H1 (cell line): ENCODE measurements around the gene TMEM128. TPM values are rescaled to one million over a fixed set of nuclear protein-coding genes. Genes with fewer than 3 reads are reported as not detected.

Experiments
- CTCF ChIA-PET: fragments of 300-600 bp; sonication (Branson Sonifier 250); formaldehyde crosslinking; loops from one replicate; lab custom pipeline; 2021; ENCODE audit not compliant: partially characterized antibody; lab: Charles Lee
- POLR2A ChIA-PET: fragments of 300-600 bp; sonication (Branson Sonifier 250); formaldehyde crosslinking; loops from one replicate; lab custom pipeline; 2021; ENCODE audit warnings: inconsistent platforms; ENCODE audit not compliant: partially characterized antibody; lab: Charles Lee
- DNase-seq, 2 experiments: peaks; one replicate each; pipeline versions ENCODE4 v3.0.0 to v3.0.0-alpha.2; 2010 to 2022; ENCODE audit warnings: low spot score in 2 of 2, low read depth in 1 of 2, mixed read lengths in 1 of 2
- FAIRE-seq: peaks from 2 replicates; lab custom pipeline; 2011; peaks lifted over from hg19 to GRCh38; lab: Jason Lieb, UNC
- H2AFZ ChIP-seq: 2 replicates; pipeline ENCODE4 v1.8.1; 2012; ENCODE audit warnings: low read length, inconsistent platforms
- H2AK5ac ChIP-seq: 2 replicates; pipeline ENCODE4 v1.6.1; 2013; ENCODE audit warnings: low read depth, low read length
- H2BK120ac ChIP-seq: replicated peaks from 2 replicates; pipeline ENCODE3; 2013; ENCODE audit warnings: low read depth, low read length, inconsistent platforms
- H2BK12ac ChIP-seq: 2 replicates; pipeline ENCODE4 v1.6.1; 2013; ENCODE audit warnings: low read depth, low read length
- H2BK15ac ChIP-seq: 2 replicates; pipeline ENCODE4 v1.6.1; 2013; ENCODE audit warnings: low read length
- H2BK20ac ChIP-seq: 2 replicates; pipeline ENCODE4 v1.6.1; 2013; ENCODE audit warnings: low read length
- H2BK5ac ChIP-seq: 2 replicates; pipeline ENCODE4 v1.6.1; 2013; ENCODE audit warnings: low read depth, low read length
- H3K14ac ChIP-seq: 2 replicates; pipeline ENCODE4 v1.6.1; 2013; ENCODE audit warnings: inconsistent platforms; ENCODE audit not compliant: insufficient read length
- H3K18ac ChIP-seq: 2 replicates; pipeline ENCODE4 v1.6.1; 2013; ENCODE audit warnings: low read length; ENCODE audit errors: extremely low read depth
- H3K23ac ChIP-seq: 2 replicates; pipeline ENCODE4 v1.6.1; 2013; ENCODE audit warnings: inconsistent platforms; ENCODE audit not compliant: insufficient read length
- H3K23me2 ChIP-seq: 2 replicates; pipeline ENCODE4 v1.6.1; 2013; ENCODE audit warnings: low read depth, low read length
- H3K27ac ChIP-seq: 2 replicates; pipeline ENCODE4 v1.6.1; 2011; ENCODE audit warnings: low read depth, low read length, inconsistent platforms
- H3K27me3 ChIP-seq, 4 experiments: replicated peaks in 1 of 4; 1 replicate in 1 of 4; 2 replicates in 3 of 4; pipeline versions ENCODE4 v1.6.1 to v1.8.1; 2011 to 2013; ENCODE audit warnings: low read length in 3 of 4, mild to moderate bottlenecking in 3 of 4, inconsistent platforms in 2 of 4, mixed read lengths in 2 of 4, moderate library complexity in 1 of 4; ENCODE audit not compliant: control insufficient read depth in 3 of 4, insufficient read depth in 3 of 4; ENCODE audit errors: extremely low read depth in 1 of 4
- H3K36me3 ChIP-seq, 4 experiments: 2 replicates each; pipeline versions ENCODE4 v1.6.1 to v1.8.1; 2011 to 2013; ENCODE audit warnings: mild to moderate bottlenecking in 4 of 4, low read length in 3 of 4, moderate library complexity in 2 of 4, control low read depth in 1 of 4, inconsistent platforms in 1 of 4; ENCODE audit not compliant: insufficient read depth in 4 of 4, control insufficient read depth in 2 of 4
- H3K4ac ChIP-seq: replicated peaks from 2 replicates; pipeline ENCODE3; 2013; ENCODE audit warnings: low read length, low read depth, mixed read lengths, inconsistent platforms; ENCODE audit not compliant: insufficient read length
- H3K4me1 ChIP-seq, 4 experiments: replicated peaks in 1 of 4; 1 replicate in 1 of 4; 2 replicates in 3 of 4; pipeline versions ENCODE4 v1.6.1 to v1.8.1; 2011 to 2013; ENCODE audit warnings: low read length in 3 of 4, inconsistent platforms in 2 of 4, mixed read lengths in 1 of 4; ENCODE audit not compliant: insufficient read depth in 4 of 4, control insufficient read depth in 3 of 4
- H3K4me2 ChIP-seq, 2 experiments: 2 replicates each; pipeline versions ENCODE4 v1.6.1 to v1.8.1; 2011 to 2013; ENCODE audit warnings: low read depth in 2 of 2, low read length in 2 of 2, control low read depth in 1 of 2, inconsistent platforms in 1 of 2, mild to moderate bottlenecking in 1 of 2; ENCODE audit not compliant: insufficient read depth in 1 of 2
- H3K4me3 ChIP-seq, 4 experiments: fragments of 200-600, 300-600 bp in 1 of 4; sonication (generic), shearing (Covaris generic), sonication (Bioruptor Twin) in 1 of 4; 2 replicates each; pipeline versions ENCODE4 v1.5.1 to v1.8.1; 2011 to 2016; ENCODE audit warnings: low read length in 4 of 4, low read depth in 3 of 4, control low read depth in 2 of 4, inconsistent platforms in 2 of 4, mild to moderate bottlenecking in 2 of 4, mixed read lengths in 1 of 4, moderate library complexity in 1 of 4; ENCODE audit not compliant: insufficient read depth in 2 of 4; ENCODE audit errors: extremely low read depth in 1 of 4
- H3K56ac ChIP-seq: replicated peaks from 2 replicates; pipeline ENCODE3; 2013; ENCODE audit warnings: low read depth, mild to moderate bottlenecking, mixed read lengths, low read length, inconsistent platforms; ENCODE audit not compliant: insufficient read length
- H3K79me1 ChIP-seq: 2 replicates; pipeline ENCODE4 v1.6.1; 2013; ENCODE audit warnings: low read depth, low read length, control low read depth
- H3K79me2 ChIP-seq, 2 experiments: 2 replicates each; pipeline versions ENCODE4 v1.6.1 to v1.8.1; 2012 to 2013; ENCODE audit warnings: low read length in 2 of 2, mild to moderate bottlenecking in 2 of 2, inconsistent platforms in 1 of 2; ENCODE audit not compliant: insufficient read depth in 2 of 2, control insufficient read depth in 1 of 2
- H3K9ac ChIP-seq, 4 experiments: replicated peaks in 1 of 4; 1 replicate in 1 of 4; 2 replicates in 3 of 4; pipeline versions ENCODE4 v1.6.1 to v1.8.1; 2011 to 2013; ENCODE audit warnings: low read depth in 3 of 4, low read length in 3 of 4, control low read depth in 2 of 4, mild to moderate bottlenecking in 2 of 4, moderate library complexity in 2 of 4, inconsistent platforms in 1 of 4; ENCODE audit errors: extremely low read depth in 1 of 4
- H3K9me3 ChIP-seq, 2 experiments: 2 replicates each; pipeline versions ENCODE4 v1.6.1 to v1.8.1; 2012 to 2013; ENCODE audit warnings: mild to moderate bottlenecking in 2 of 2, moderate library complexity in 2 of 2, control low read depth in 1 of 2, inconsistent platforms in 1 of 2, low read depth in 1 of 2, low read length in 1 of 2, mixed read lengths in 1 of 2; ENCODE audit not compliant: insufficient read depth in 2 of 2
- H4K20me1 ChIP-seq, 2 experiments: replicated peaks in 1 of 2; 2 replicates each; pipeline versions ENCODE3 to v1.8.1; 2011 to 2013; ENCODE audit warnings: inconsistent platforms in 2 of 2, low read length in 2 of 2, mild to moderate bottlenecking in 1 of 2; ENCODE audit not compliant: insufficient read depth in 2 of 2, control insufficient read depth in 1 of 2
- H4K5ac ChIP-seq: 2 replicates; pipeline ENCODE4 v1.6.1; 2013; ENCODE audit warnings: low read length, low read depth, mixed read lengths, inconsistent platforms; ENCODE audit not compliant: insufficient read length
- H4K8ac ChIP-seq: 2 replicates; pipeline ENCODE4 v1.8.0; 2013; ENCODE audit warnings: mild to moderate bottlenecking, moderate library complexity, low read length, inconsistent platforms; ENCODE audit not compliant: insufficient read depth; ENCODE audit errors: extremely low read depth
- H4K91ac ChIP-seq: replicated peaks from 2 replicates; pipeline ENCODE3; 2013; ENCODE audit warnings: low read length, mixed read lengths, inconsistent platforms; ENCODE audit not compliant: insufficient read length
- FOSL1 ChIP-seq: IDR thresholded peaks from 2 replicates; pipeline ENCODE4 v1.6.1; 2011; ENCODE audit warnings: mild to moderate bottlenecking, low read depth, low read length, moderate library complexity; ENCODE audit not compliant: insufficient read depth
- JUN ChIP-seq: IDR thresholded peaks from 2 replicates; pipeline ENCODE4 v1.6.1; 2011; ENCODE audit warnings: low read depth, mild to moderate bottlenecking, improper control_type of control experiment, low read length
- SIRT6 ChIP-seq: IDR thresholded peaks from one replicate; pipeline ENCODE4 v1.7.1; 2012; ENCODE audit warnings: low read length, inconsistent platforms
- TEAD4 ChIP-seq: IDR thresholded peaks from 2 replicates; pipeline ENCODE4 v1.6.1; 2012; ENCODE audit warnings: low read depth, low read length, inconsistent platforms, mixed read lengths
- WGBS, 2 experiments: shearing (Covaris generic) in 1 of 2; methylation state at CpG; one replicate each; pipeline versions ENCODE4 v1.1.6 to v1.1.7; 2013 to 2015; ENCODE audit warnings: low lambda C conversion rate in 2 of 2, mixed read lengths in 2 of 2, inconsistent platforms in 1 of 2, low coverage in 1 of 2, missing lambda C conversion rate in 1 of 2; ENCODE audit not compliant: insufficient replicate concordance in 2 of 2, insufficient coverage in 1 of 2, insufficient read length in 1 of 2; ENCODE audit errors: extremely low coverage in 1 of 2, missing lambda C conversion rate in 1 of 2; 5-methylcytosine and 5-hydroxymethylcytosine counted together
- polyA plus RNA-seq, 7 experiments: library from polyadenylated mRNA; depleted of rRNA in 3 of 7; stranded (reverse) in 5 of 7; unstranded in 2 of 7; fragments of >200 nt in 5 of 7; fragments of 200-250 nt in 2 of 7; gene quantifications; 1 replicate in 5 of 7; 2 replicates in 1 of 7; 4 replicates in 1 of 7; pipeline versions ENCODE4 v1.2.1 to v1.2.3, GENCODE V29; 2011 to 2013; ENCODE audit warnings: missing spikeins in 2 of 7, mixed read lengths in 2 of 7
- total RNA-seq: library from RNA; stranded (reverse); fragmentation: NEBNext Ultra II Directional; extraction: Animal tissue kit (Norgen Biotek cat#: 25700); gene quantifications from 2 replicates; pipeline ENCODE4 v1.2.1, GENCODE V29; 2021
- TF ChIP-seq, protein P1 (sequence below), 3 experiments: IDR thresholded peaks; 1 replicate in 2 of 3; 2 replicates in 1 of 3; pipeline versions ENCODE4 v1.5.1 to v1.6.1; 2011; ENCODE audit warnings: low read length in 3 of 3, mild to moderate bottlenecking in 3 of 3, inconsistent platforms in 2 of 3, low read depth in 1 of 3, moderate library complexity in 1 of 3; ENCODE audit not compliant: insufficient read depth in 1 of 3; ENCODE audit errors: control extremely low read depth in 1 of 3

The TMEM128 gene
- total and polyA plus RNA-seq, 2 of the 8 experiments (the other 6 are each of a cell fraction or from before 2014, with no cell fraction given), result 17.7 to 33.6 TPM

DNA sequence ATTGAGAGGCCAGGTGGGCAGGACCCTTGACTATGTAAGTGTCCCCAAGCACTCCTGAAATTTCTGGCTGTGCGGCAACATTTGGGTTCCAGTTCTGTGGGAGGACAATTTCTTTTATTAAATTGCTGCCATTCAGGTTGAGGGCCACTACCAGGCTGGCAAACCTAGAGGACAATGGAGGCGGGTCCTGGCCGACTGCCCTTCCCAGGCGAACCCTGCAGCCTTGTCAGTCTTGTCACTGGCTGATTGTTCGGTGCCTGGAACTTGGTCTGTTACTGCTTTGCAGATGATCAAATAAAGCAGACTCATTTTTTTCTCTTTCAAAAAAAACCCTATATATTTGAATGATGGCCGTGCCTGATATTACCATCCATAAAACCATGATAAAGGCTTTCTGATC, 6.6 kb upstream of the TMEM128 start:
- Histone ChIP-seq H3K9ac (no peak overlapping the region), H3K79me2 (no peaks in the 10 kb centered on the region), H4K5ac (no peak overlapping the region), H3K14ac (no peak overlapping the region), H3K4ac (no peak overlapping the region), H3K27ac (no peak overlapping the region), H3K23me2 (no peaks in the 10 kb centered on the region), H3K9me3 (no peaks in the 10 kb centered on the region), H2BK120ac (no peak overlapping the region), H4K8ac (no peak overlapping the region), H3K79me1 (no peaks in the 10 kb centered on the region), H4K20me1 (no peaks in the 10 kb centered on the region), H4K91ac (no peak overlapping the region), H2BK12ac (no peak overlapping the region), H3K27me3 (peaks cover 0 to 6% (median 0%) of the 10 kb centered on the region in 4 experiments; a peak in 1 of 7 replicates), H2BK15ac (no peak overlapping the region), H3K56ac (no peak overlapping the region), H2AFZ (no peak overlapping the region), H2AK5ac (no peak overlapping the region), H3K4me2 (no peak overlapping the region), H2BK5ac (no peak overlapping the region), H3K23ac (no peak overlapping the region), H3K4me3 (no peak overlapping the region), H3K18ac (no peak overlapping the region), H2BK20ac (no peak overlapping the region), H3K4me1 (no peaks in the 10 kb centered on the region), H3K36me3 (no peaks in the 10 kb centered on the region)
- ChIA-PET POLR2A (no interaction called here), CTCF (interaction anchor here (1.0 to 2.0 kb wide), 4 partner anchors 20 to 130 kb away, joined by 3 to 6 read pairs (median 4); no protein-coding TSS in a partner anchor)
- FAIRE-seq, result no peak
- WGBS, 2 experiments, result 84% methylated on average over 6 of the region's 6 CpGs; no CpG with 5 or more reads in 1 of the 2 experiments
- DNase-seq, result no peak
- TF ChIP-seq TEAD4 (no peak), JUN (no peak), FOSL1 (no peak), SIRT6 (no peak)
- TF ChIP-seq, protein P1, sequence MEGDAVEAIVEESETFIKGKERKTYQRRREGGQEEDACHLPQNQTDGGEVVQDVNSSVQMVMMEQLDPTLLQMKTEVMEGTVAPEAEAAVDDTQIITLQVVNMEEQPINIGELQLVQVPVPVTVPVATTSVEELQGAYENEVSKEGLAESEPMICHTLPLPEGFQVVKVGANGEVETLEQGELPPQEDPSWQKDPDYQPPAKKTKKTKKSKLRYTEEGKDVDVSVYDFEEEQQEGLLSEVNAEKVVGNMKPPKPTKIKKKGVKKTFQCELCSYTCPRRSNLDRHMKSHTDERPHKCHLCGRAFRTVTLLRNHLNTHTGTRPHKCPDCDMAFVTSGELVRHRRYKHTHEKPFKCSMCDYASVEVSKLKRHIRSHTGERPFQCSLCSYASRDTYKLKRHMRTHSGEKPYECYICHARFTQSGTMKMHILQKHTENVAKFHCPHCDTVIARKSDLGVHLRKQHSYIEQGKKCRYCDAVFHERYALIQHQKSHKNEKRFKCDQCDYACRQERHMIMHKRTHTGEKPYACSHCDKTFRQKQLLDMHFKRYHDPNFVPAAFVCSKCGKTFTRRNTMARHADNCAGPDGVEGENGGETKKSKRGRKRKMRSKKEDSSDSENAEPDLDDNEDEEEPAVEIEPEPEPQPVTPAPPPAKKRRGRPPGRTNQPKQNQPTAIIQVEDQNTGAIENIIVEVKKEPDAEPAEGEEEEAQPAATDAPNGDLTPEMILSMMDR (IDR thresholded peaks at IDR 0.05; ENCODE audit: control extremely low read depth in 1 of 3, insufficient read depth in 1 of 3, low read depth in 1 of 3, low read length in 3 of 3), result no peak
